WTC11 (cell line): ENCODE measurements around the gene RTN3.

Experiments used
- NR2C2 ChIP-seq: sonication (generic); formaldehyde crosslinking; IDR thresholded peaks from 2 replicates; pipeline ENCODE4 v1.8.0; 2022; ENCODE audit warnings: mild to moderate bottlenecking, missing genetic modification reagents
- TEAD4 ChIP-seq: sonication (generic); formaldehyde crosslinking; IDR thresholded peaks from 2 replicates; pipeline ENCODE4 v1.8.0; 2022; ENCODE audit warnings: mild to moderate bottlenecking, missing genetic modification reagents
- ZBTB21 ChIP-seq: sonication (generic); formaldehyde crosslinking; IDR thresholded peaks from 2 replicates; pipeline ENCODE4 v1.8.1; 2023; ENCODE audit warnings: mild to moderate bottlenecking, missing genetic modification reagents, borderline replicate concordance
- TF ChIP-seq, protein P1 (sequence below): fragments of 200-600 bp; IDR thresholded peaks from 2 replicates; pipeline ENCODE4 v1.8.0; 2022; ENCODE audit warnings: antibody characterized with exemption
- TF ChIP-seq, protein P2 (sequence below): sonication (generic); formaldehyde crosslinking; IDR thresholded peaks from 2 replicates; pipeline ENCODE4 v1.8.1; 2023; ENCODE audit warnings: mild to moderate bottlenecking, missing genetic modification reagents, moderate library complexity
- TF ChIP-seq, protein P3 (sequence below): sonication (generic); formaldehyde crosslinking; IDR thresholded peaks from 2 replicates; pipeline ENCODE4 v1.8.1; 2023; ENCODE audit warnings: mild to moderate bottlenecking, missing genetic modification reagents

DNA sequence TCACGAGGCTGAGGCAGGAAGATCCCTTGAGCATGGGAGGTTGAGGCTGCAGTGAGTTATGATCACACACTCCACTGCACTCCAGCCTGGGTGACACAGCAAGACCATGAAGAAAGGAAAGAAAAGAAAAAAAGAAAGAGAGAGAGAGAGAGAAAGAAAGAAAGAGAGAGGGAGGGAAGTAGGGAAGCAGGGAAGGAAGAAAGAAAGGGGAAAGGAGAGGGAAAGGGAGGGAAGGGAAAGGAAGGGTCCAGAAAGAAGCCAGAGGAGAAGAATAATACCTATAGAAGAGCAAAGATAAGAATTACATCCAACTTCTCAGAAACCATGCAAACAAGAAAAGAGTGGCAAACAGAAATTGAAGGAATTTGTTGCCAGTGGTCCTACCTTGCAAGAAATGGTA is 104.5 kb downstream of the RTN3 start:
- TF ChIP-seq, protein P1, sequence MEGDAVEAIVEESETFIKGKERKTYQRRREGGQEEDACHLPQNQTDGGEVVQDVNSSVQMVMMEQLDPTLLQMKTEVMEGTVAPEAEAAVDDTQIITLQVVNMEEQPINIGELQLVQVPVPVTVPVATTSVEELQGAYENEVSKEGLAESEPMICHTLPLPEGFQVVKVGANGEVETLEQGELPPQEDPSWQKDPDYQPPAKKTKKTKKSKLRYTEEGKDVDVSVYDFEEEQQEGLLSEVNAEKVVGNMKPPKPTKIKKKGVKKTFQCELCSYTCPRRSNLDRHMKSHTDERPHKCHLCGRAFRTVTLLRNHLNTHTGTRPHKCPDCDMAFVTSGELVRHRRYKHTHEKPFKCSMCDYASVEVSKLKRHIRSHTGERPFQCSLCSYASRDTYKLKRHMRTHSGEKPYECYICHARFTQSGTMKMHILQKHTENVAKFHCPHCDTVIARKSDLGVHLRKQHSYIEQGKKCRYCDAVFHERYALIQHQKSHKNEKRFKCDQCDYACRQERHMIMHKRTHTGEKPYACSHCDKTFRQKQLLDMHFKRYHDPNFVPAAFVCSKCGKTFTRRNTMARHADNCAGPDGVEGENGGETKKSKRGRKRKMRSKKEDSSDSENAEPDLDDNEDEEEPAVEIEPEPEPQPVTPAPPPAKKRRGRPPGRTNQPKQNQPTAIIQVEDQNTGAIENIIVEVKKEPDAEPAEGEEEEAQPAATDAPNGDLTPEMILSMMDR, result no peak
- TF ChIP-seq TEAD4 (CRISPR knock-in tag) (no peak), NR2C2 (CRISPR knock-in tag) (no peak), ZBTB21 (CRISPR knock-in tag) (no peak)
- TF ChIP-seq, protein P2, sequence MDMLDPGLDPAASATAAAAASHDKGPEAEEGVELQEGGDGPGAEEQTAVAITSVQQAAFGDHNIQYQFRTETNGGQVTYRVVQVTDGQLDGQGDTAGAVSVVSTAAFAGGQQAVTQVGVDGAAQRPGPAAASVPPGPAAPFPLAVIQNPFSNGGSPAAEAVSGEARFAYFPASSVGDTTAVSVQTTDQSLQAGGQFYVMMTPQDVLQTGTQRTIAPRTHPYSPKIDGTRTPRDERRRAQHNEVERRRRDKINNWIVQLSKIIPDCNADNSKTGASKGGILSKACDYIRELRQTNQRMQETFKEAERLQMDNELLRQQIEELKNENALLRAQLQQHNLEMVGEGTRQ, result no peak
- TF ChIP-seq, protein P3, sequence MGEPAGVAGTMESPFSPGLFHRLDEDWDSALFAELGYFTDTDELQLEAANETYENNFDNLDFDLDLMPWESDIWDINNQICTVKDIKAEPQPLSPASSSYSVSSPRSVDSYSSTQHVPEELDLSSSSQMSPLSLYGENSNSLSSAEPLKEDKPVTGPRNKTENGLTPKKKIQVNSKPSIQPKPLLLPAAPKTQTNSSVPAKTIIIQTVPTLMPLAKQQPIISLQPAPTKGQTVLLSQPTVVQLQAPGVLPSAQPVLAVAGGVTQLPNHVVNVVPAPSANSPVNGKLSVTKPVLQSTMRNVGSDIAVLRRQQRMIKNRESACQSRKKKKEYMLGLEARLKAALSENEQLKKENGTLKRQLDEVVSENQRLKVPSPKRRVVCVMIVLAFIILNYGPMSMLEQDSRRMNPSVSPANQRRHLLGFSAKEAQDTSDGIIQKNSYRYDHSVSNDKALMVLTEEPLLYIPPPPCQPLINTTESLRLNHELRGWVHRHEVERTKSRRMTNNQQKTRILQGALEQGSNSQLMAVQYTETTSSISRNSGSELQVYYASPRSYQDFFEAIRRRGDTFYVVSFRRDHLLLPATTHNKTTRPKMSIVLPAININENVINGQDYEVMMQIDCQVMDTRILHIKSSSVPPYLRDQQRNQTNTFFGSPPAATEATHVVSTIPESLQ (CRISPR knock-in tag), result no peak
